ENCODE data around the gene PRCC.

The PRCC gene

GRCh38 chr1:156746728-156747631 lies 20.4 kb upstream of the PRCC start:
- DNase-seq (ENCODE audit: extremely low spot score), result peak; percentile 62
- ChIA-PET POLR2A (no interaction called here), CTCF (interaction anchor here (1.0 to 5.0 kb wide), 7 partner anchors 9 to 25 kb away, joined by 3 to 47 read pairs (median 5); partner anchors contain the start of genes ISG20L2, METTL25B and PRCC)
- no peak for TF ChIP-seq CTCF (IDR thresholded peaks at IDR 0.05; ENCODE audit: control extremely low read depth, extremely low read depth, low read depth, missing control alignments)

- ChIA-PET CTCF (interaction anchor here (1.2 to 5.0 kb wide), 6 partner anchors 8 to 24 kb away, joined by 4 to 47 read pairs (median 6); partner anchors contain the start of genes ISG20L2 and METTL25B), POLR2A (no interaction called here)
- TF ChIP-seq CTCF (IDR thresholded peaks at IDR 0.05; ENCODE audit: control extremely low read depth, extremely low read depth, low read depth, missing control alignments), result no peak
- DNase-seq (ENCODE audit: extremely low spot score), result no peak
Measured at GRCh38 chr1:156747742-156748669, 19.3 kb upstream of the PRCC start.

- ChIA-PET POLR2A (no interaction called here), CTCF (interaction anchor here (1.8 to 5.0 kb wide), 2 partner anchors 14 to 22 kb away, joined by 5 to 47 read pairs; partner anchors contain the start of genes ISG20L2 and METTL25B)
- no peak for TF ChIP-seq CTCF (IDR thresholded peaks at IDR 0.05; ENCODE audit: control extremely low read depth, extremely low read depth, low read depth, missing control alignments)
- no peak for DNase-seq (ENCODE audit: extremely low spot score)
Measured at GRCh38 chr1:156748670-156749418, 18.5 kb upstream of the PRCC start.

- no peak for TF ChIP-seq CTCF (IDR thresholded peaks at IDR 0.05; ENCODE audit: control extremely low read depth, extremely low read depth, low read depth, missing control alignments)
- ChIA-PET CTCF (interaction anchor here (0.9 kb wide), 1 partner anchor 24 kb away, joined by 4 read pairs; no protein-coding TSS in a partner anchor), POLR2A (no interaction called here)
- no peak for DNase-seq (ENCODE audit: extremely low spot score)
Measured at GRCh38 chr1:156749419-156750118, 17.8 kb upstream of the PRCC start.

- ChIA-PET POLR2A (interaction anchor here (1.3 kb wide), 1 partner anchor 17 kb away, joined by 6 read pairs; the partner anchor contains the start of gene PRCC), CTCF (interaction anchor here (0.9 kb wide), 1 partner anchor 24 kb away, joined by 4 read pairs; no protein-coding TSS in a partner anchor)
- DNase-seq (ENCODE audit: extremely low spot score), result no peak
- no peak for TF ChIP-seq CTCF (IDR thresholded peaks at IDR 0.05; ENCODE audit: control extremely low read depth, extremely low read depth, low read depth, missing control alignments)
Measured at GRCh38 chr1:156750191-156750672, 17.1 kb upstream of the PRCC start.

Data from GM10248 (cell line).